SK-N-SH (cell line): ENCODE data around the gene ADAMTS17.

Experiments
- MEF2A ChIP-seq: IDR thresholded peaks from 2 replicates; pipeline ENCODE4 v1.4.0; 2012; ENCODE audit warnings: low read depth, borderline replicate concordance
- MXI1 ChIP-seq: IDR thresholded peaks from 2 replicates; pipeline ENCODE4 v1.6.1; 2012; ENCODE audit warnings: mild to moderate bottlenecking, low read depth, low read length, improper control_type of control experiment
- NFIC ChIP-seq: IDR thresholded peaks from 2 replicates; pipeline ENCODE4 v1.4.0; 2012; ENCODE audit warnings: borderline replicate concordance
- RAD21 ChIP-seq: IDR thresholded peaks from 2 replicates; pipeline ENCODE4 v1.6.1; 2012; ENCODE audit warnings: mild to moderate bottlenecking, low read length
- RFX5 ChIP-seq: IDR thresholded peaks from 2 replicates; pipeline ENCODE4 v1.6.1; 2012; ENCODE audit warnings: mild to moderate bottlenecking, improper control_type of control experiment, low read length
- RXRA ChIP-seq: IDR thresholded peaks from 2 replicates; pipeline ENCODE4 v1.4.0; 2012; ENCODE audit warnings: low read depth, mild to moderate bottlenecking, borderline replicate concordance
- SMC3 ChIP-seq: IDR thresholded peaks from 2 replicates; pipeline ENCODE4 v1.6.1; 2012; ENCODE audit warnings: low read depth, low read length, improper control_type of control experiment
- TF ChIP-seq, protein P1 (sequence below): fragments of 200-600 bp; sonication (generic); IDR thresholded peaks from 2 replicates; pipeline ENCODE4 v1.6.1; 2017; ENCODE audit warnings: antibody characterized with exemption, mild to moderate bottlenecking, moderate library complexity
- TF ChIP-seq, protein P2 (sequence below): IDR thresholded peaks from 2 replicates; pipeline ENCODE4 v1.4.0; 2012; ENCODE audit warnings: low read depth, borderline replicate concordance
- TF ChIP-seq, protein P3 (sequence below): IDR thresholded peaks from 2 replicates; pipeline ENCODE4 v1.6.1; 2012; ENCODE audit warnings: mild to moderate bottlenecking, low read depth, low read length, moderate library complexity
- TF ChIP-seq, protein P4 (sequence below): IDR thresholded peaks from 2 replicates; pipeline ENCODE4 v1.4.0; 2012; ENCODE audit warnings: low read depth, borderline replicate concordance

DNA sequence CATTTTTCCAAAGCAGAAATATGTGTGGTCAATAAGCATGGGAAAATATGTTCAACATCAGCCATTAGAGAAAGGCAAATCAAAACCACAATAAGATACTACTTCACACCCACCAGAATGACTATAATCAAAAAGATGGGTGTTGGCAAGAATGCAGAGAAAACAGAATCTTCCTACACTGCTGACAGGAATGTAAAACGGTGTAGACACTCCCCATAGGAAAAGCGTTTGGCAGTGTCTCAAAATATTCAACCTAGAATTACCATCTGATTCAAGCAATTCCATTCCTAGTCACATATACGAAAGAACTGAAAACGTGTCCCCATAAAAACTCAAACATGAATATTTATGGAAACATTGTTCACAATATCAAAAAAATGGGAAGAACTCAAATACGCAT is 123.3 kb downstream of the ADAMTS17 start:
- TF ChIP-seq SMC3 (no peak), RXRA (no peak), RAD21 (no peak), NFIC (no peak), MXI1 (no peak), RFX5 (no peak), MEF2A (no peak)
- TF ChIP-seq, protein P1, sequence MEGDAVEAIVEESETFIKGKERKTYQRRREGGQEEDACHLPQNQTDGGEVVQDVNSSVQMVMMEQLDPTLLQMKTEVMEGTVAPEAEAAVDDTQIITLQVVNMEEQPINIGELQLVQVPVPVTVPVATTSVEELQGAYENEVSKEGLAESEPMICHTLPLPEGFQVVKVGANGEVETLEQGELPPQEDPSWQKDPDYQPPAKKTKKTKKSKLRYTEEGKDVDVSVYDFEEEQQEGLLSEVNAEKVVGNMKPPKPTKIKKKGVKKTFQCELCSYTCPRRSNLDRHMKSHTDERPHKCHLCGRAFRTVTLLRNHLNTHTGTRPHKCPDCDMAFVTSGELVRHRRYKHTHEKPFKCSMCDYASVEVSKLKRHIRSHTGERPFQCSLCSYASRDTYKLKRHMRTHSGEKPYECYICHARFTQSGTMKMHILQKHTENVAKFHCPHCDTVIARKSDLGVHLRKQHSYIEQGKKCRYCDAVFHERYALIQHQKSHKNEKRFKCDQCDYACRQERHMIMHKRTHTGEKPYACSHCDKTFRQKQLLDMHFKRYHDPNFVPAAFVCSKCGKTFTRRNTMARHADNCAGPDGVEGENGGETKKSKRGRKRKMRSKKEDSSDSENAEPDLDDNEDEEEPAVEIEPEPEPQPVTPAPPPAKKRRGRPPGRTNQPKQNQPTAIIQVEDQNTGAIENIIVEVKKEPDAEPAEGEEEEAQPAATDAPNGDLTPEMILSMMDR: no peak
- TF ChIP-seq, protein P2, sequence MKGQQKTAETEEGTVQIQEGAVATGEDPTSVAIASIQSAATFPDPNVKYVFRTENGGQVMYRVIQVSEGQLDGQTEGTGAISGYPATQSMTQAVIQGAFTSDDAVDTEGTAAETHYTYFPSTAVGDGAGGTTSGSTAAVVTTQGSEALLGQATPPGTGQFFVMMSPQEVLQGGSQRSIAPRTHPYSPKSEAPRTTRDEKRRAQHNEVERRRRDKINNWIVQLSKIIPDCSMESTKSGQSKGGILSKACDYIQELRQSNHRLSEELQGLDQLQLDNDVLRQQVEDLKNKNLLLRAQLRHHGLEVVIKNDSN: no peak
- TF ChIP-seq, protein P3, sequence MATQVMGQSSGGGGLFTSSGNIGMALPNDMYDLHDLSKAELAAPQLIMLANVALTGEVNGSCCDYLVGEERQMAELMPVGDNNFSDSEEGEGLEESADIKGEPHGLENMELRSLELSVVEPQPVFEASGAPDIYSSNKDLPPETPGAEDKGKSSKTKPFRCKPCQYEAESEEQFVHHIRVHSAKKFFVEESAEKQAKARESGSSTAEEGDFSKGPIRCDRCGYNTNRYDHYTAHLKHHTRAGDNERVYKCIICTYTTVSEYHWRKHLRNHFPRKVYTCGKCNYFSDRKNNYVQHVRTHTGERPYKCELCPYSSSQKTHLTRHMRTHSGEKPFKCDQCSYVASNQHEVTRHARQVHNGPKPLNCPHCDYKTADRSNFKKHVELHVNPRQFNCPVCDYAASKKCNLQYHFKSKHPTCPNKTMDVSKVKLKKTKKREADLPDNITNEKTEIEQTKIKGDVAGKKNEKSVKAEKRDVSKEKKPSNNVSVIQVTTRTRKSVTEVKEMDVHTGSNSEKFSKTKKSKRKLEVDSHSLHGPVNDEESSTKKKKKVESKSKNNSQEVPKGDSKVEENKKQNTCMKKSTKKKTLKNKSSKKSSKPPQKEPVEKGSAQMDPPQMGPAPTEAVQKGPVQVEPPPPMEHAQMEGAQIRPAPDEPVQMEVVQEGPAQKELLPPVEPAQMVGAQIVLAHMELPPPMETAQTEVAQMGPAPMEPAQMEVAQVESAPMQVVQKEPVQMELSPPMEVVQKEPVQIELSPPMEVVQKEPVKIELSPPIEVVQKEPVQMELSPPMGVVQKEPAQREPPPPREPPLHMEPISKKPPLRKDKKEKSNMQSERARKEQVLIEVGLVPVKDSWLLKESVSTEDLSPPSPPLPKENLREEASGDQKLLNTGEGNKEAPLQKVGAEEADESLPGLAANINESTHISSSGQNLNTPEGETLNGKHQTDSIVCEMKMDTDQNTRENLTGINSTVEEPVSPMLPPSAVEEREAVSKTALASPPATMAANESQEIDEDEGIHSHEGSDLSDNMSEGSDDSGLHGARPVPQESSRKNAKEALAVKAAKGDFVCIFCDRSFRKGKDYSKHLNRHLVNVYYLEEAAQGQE: no peak
- TF ChIP-seq, protein P4, sequence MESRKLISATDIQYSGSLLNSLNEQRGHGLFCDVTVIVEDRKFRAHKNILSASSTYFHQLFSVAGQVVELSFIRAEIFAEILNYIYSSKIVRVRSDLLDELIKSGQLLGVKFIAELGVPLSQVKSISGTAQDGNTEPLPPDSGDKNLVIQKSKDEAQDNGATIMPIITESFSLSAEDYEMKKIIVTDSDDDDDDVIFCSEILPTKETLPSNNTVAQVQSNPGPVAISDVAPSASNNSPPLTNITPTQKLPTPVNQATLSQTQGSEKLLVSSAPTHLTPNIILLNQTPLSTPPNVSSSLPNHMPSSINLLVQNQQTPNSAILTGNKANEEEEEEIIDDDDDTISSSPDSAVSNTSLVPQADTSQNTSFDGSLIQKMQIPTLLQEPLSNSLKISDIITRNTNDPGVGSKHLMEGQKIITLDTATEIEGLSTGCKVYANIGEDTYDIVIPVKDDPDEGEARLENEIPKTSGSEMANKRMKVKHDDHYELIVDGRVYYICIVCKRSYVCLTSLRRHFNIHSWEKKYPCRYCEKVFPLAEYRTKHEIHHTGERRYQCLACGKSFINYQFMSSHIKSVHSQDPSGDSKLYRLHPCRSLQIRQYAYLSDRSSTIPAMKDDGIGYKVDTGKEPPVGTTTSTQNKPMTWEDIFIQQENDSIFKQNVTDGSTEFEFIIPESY: no peak
